H9 (cell line): Measurements from ENCODE around the gene B9D1. TPM values are rescaled to one million over a fixed set of nuclear protein-coding genes. Genes with fewer than 3 reads are reported as not detected.

ENCODE experiments used
- DNase-seq: peaks from one replicate; pipeline ENCODE4 v3.0.0-alpha.2; 2017
- H2AFZ ChIP-seq: one replicate; pipeline ENCODE4 v1.6.1; 2013; ENCODE audit warnings: mild to moderate bottlenecking, low read length, control low read depth, moderate library complexity
- H2AK5ac ChIP-seq: 2 replicates; pipeline ENCODE4 v1.6.1; 2013; ENCODE audit warnings: low read length, control low read depth, mixed read lengths; ENCODE audit not compliant: insufficient read length
- H2BK120ac ChIP-seq: one replicate; pipeline ENCODE4 v1.6.1; 2013; ENCODE audit warnings: low read depth, mild to moderate bottlenecking, low read length, control low read depth, inconsistent platforms; ENCODE audit not compliant: poor library complexity, severe bottlenecking
- H2BK12ac ChIP-seq: 2 replicates; pipeline ENCODE4 v1.6.1; 2013; ENCODE audit warnings: low read length, control low read depth, mixed read lengths, low read depth; ENCODE audit not compliant: insufficient read length
- H2BK15ac ChIP-seq: 2 replicates; pipeline ENCODE4 v1.6.1; 2013; ENCODE audit warnings: low read depth, low read length, control low read depth
- H2BK20ac ChIP-seq: one replicate; pipeline ENCODE4 v1.6.1; 2013; ENCODE audit warnings: low read depth, mild to moderate bottlenecking, low read length, control low read depth, inconsistent platforms; ENCODE audit not compliant: poor library complexity, severe bottlenecking
- H2BK5ac ChIP-seq: 2 replicates; pipeline ENCODE4 v1.6.1; 2013; ENCODE audit warnings: low read length, control low read depth, mixed read lengths; ENCODE audit not compliant: insufficient read length
- H3K14ac ChIP-seq: 2 replicates; pipeline ENCODE4 v1.6.1; 2013; ENCODE audit warnings: low read length, control low read depth; ENCODE audit not compliant: insufficient read depth
- H3K18ac ChIP-seq: 2 replicates; pipeline ENCODE4 v1.6.1; 2013; ENCODE audit warnings: low read depth, mild to moderate bottlenecking, mixed read lengths, low read length, control low read depth; ENCODE audit not compliant: insufficient read length
- H3K23ac ChIP-seq: 2 replicates; pipeline ENCODE4 v1.6.1; 2013; ENCODE audit warnings: low read length, control low read depth, mixed read lengths, low read depth; ENCODE audit not compliant: insufficient read length
- H3K23me2 ChIP-seq: 2 replicates; pipeline ENCODE4 v1.6.1; 2013; ENCODE audit warnings: low read depth, mild to moderate bottlenecking, mixed read lengths, low read length, control low read depth; ENCODE audit not compliant: insufficient read length, poor library complexity, severe bottlenecking
- H3K27ac ChIP-seq: 2 replicates; pipeline ENCODE4 v1.5.1; 2013; ENCODE audit warnings: low read length, control low read depth, mixed read lengths, low read depth; ENCODE audit not compliant: insufficient read length
- H3K27me3 ChIP-seq: 2 replicates; pipeline ENCODE4 v1.6.1; 2013; ENCODE audit warnings: low read length, control low read depth, inconsistent platforms; ENCODE audit not compliant: insufficient read depth
- H3K4ac ChIP-seq: 2 replicates; pipeline ENCODE4 v1.6.1; 2013; ENCODE audit warnings: low read depth, mild to moderate bottlenecking, control low read depth, inconsistent platforms, low read length, moderate library complexity
- H3K4me1 ChIP-seq: 2 replicates; pipeline ENCODE4 v1.6.1; 2013; ENCODE audit warnings: low read length, control low read depth, inconsistent platforms; ENCODE audit not compliant: insufficient read depth
- H3K4me2 ChIP-seq: 2 replicates; pipeline ENCODE4 v1.6.1; 2013; ENCODE audit warnings: low read length, control low read depth, mixed read lengths; ENCODE audit not compliant: insufficient read length, insufficient read depth
- H3K56ac ChIP-seq: 2 replicates; pipeline ENCODE4 v1.6.1; 2013; ENCODE audit warnings: low read depth, mild to moderate bottlenecking, mixed read lengths, low read length, control low read depth; ENCODE audit not compliant: insufficient read length
- H3K79me1 ChIP-seq: 2 replicates; pipeline ENCODE4 v1.6.1; 2013; ENCODE audit warnings: low read depth, mild to moderate bottlenecking, moderate library complexity, low read length, control low read depth, inconsistent platforms; ENCODE audit not compliant: insufficient read depth, poor library complexity, severe bottlenecking
- H3K79me2 ChIP-seq: 2 replicates; pipeline ENCODE4 v1.6.1; 2013; ENCODE audit warnings: low read length, control low read depth, inconsistent platforms; ENCODE audit not compliant: insufficient read depth
- H3K9ac ChIP-seq: 2 replicates; pipeline ENCODE4 v1.6.1; 2013; ENCODE audit warnings: low read length, control low read depth, mixed read lengths; ENCODE audit not compliant: insufficient read length; ENCODE audit errors: extremely low read depth
- H3K9me3 ChIP-seq: one replicate; pipeline ENCODE4 v1.6.1; 2013; ENCODE audit warnings: low read depth, low read length, inconsistent platforms; ENCODE audit not compliant: control insufficient read depth
- H3T11ph ChIP-seq: one replicate; pipeline ENCODE4 v1.6.1; 2013; ENCODE audit warnings: mild to moderate bottlenecking, low read length, control low read depth, inconsistent platforms
- H4K20me1 ChIP-seq: one replicate; pipeline ENCODE4 v1.6.1; 2013; ENCODE audit not compliant: control insufficient read depth, insufficient read length, insufficient read depth
- H4K5ac ChIP-seq: 2 replicates; pipeline ENCODE4 v1.6.1; 2013; ENCODE audit warnings: low read depth, mild to moderate bottlenecking, mixed read lengths, low read length, control low read depth; ENCODE audit not compliant: insufficient read length
- H4K8ac ChIP-seq: replicated peaks from 2 replicates; pipeline ENCODE4 v1.6.1; 2013; ENCODE audit warnings: low read length, control low read depth, mixed read lengths, low read depth; ENCODE audit not compliant: insufficient read length
- H4K91ac ChIP-seq: 2 replicates; pipeline ENCODE4 v1.6.1; 2013; ENCODE audit warnings: low read depth, mild to moderate bottlenecking, moderate library complexity, mixed read lengths, low read length, control low read depth; ENCODE audit not compliant: insufficient read length
- H3K27ac Mint-ChIP-seq, 3 experiments: 2 replicates in 2 of 3; 3 replicates in 1 of 3; pipeline ENCODE4 v1.8.0; 2020 to 2021; ENCODE audit warnings: mixed read lengths in 3 of 3, mild to moderate bottlenecking in 1 of 3, moderate library complexity in 1 of 3
- H3K27me3 Mint-ChIP-seq: 2 replicates; pipeline ENCODE4 v1.8.0; 2021; ENCODE audit warnings: low read depth, mild to moderate bottlenecking, moderate library complexity, mixed read lengths
- H3K36me3 Mint-ChIP-seq, 3 experiments: 2 replicates in 2 of 3; 3 replicates in 1 of 3; pipeline ENCODE4 v1.8.0; 2020 to 2021; ENCODE audit warnings: low read depth in 3 of 3, mixed read lengths in 3 of 3; ENCODE audit not compliant: insufficient read depth in 1 of 3
- H3K4me1 Mint-ChIP-seq, 2 experiments: 2 replicates each; pipeline ENCODE4 v1.8.0; 2020; ENCODE audit warnings: mixed read lengths in 2 of 2
- H3K4me3 Mint-ChIP-seq, 2 experiments: 2 replicates in 1 of 2; 3 replicates in 1 of 2; pipeline ENCODE4 v1.8.0; 2020 to 2021; ENCODE audit warnings: mild to moderate bottlenecking in 2 of 2, mixed read lengths in 2 of 2, moderate library complexity in 1 of 2
- H3K9me3 Mint-ChIP-seq, 2 experiments: 2 replicates in 1 of 2; 3 replicates in 1 of 2; pipeline ENCODE4 v1.8.0; 2020; ENCODE audit warnings: mild to moderate bottlenecking in 2 of 2, mixed read lengths in 2 of 2, moderate library complexity in 1 of 2
- CTCF ChIP-seq: fragments of 200-600 bp; sonication (generic); conservative IDR thresholded peaks from 3 replicates; pipeline ENCODE4 v1.8.0; 2021; ENCODE audit warnings: antibody characterized with exemption, mild to moderate bottlenecking
- WGBS: extraction: QIAGEN DNeasy Blood & Tissue Kit; methylation state at CpG from one replicate; pipeline ENCODE4 v1.1.7; 2013; ENCODE audit warnings: missing lambda C conversion rate, low lambda C conversion rate, mixed read lengths; ENCODE audit not compliant: insufficient read length; ENCODE audit errors: extremely low coverage; 5-methylcytosine and 5-hydroxymethylcytosine counted together
- microRNA-seq: library from miRNA; unstranded; fragments of <30 nt; microRNA quantifications from one replicate; pipeline ENCODE4, GENCODE V29; 2020; ENCODE audit warnings: borderline microRNAs expressed
- total RNA-seq: library from RNA; stranded (reverse); gene quantifications from 2 replicates; pipeline ENCODE4 v1.2.1, GENCODE V29; 2021

B9D1 gene
- total RNA-seq, 1 experiment from 2014 or later, result 30.4 TPM

- no peak overlapping the region for H2BK120ac ChIP-seq
- no peak overlapping the region for H3K4me3 Mint-ChIP-seq
- no peaks in the 10 kb centered on the region for H3K9me3 ChIP-seq
- H2AFZ ChIP-seq, result no peak overlapping the region
- no peak overlapping the region for H3K56ac ChIP-seq
- H3K4me1 Mint-ChIP-seq, result peaks cover 11 to 16% of the 10 kb centered on the region in 2 experiments
- no peak overlapping the region for H3K9ac ChIP-seq
- WGBS, result no CpG with 5 or more reads among the region's 3 CpGs
- H3K23ac ChIP-seq, result no peak overlapping the region
- no peak overlapping the region for H3K14ac ChIP-seq
- peaks cover under 1 to 2% (median under 1%) of the 10 kb centered on the region in 3 experiments; a peak in 3 of 7 replicates for H3K36me3 Mint-ChIP-seq
- no peak overlapping the region for H4K5ac ChIP-seq
- H2AK5ac ChIP-seq, result no peak overlapping the region
- H2BK12ac ChIP-seq, result no peak overlapping the region
- TF ChIP-seq CTCF, result no peak
- H3K27me3 ChIP-seq, result no peaks in the 10 kb centered on the region
- no peak overlapping the region for H3T11ph ChIP-seq
- H3K4me2 ChIP-seq, result no peak overlapping the region
- no peak overlapping the region for H2BK20ac ChIP-seq
- H2BK15ac ChIP-seq, result no peak overlapping the region
- H3K27me3 Mint-ChIP-seq, result no peaks in the 10 kb centered on the region
- H4K8ac ChIP-seq, result no peak overlapping the region
- no peaks in the 10 kb centered on the region for H3K9me3 Mint-ChIP-seq
- no peak overlapping the region for H3K18ac ChIP-seq
- 0 out of 7 replicates have a peak overlapping the region, but pooled peaks of 1 of the 3 experiments have one; percentile 50 for H3K27ac Mint-ChIP-seq
- no peak for DNase-seq
- no peak overlapping the region for H3K4ac ChIP-seq
- H3K27ac ChIP-seq, result no peak overlapping the region
- H3K79me1 ChIP-seq, result peaks cover 3% of the 10 kb centered on the region
- H3K23me2 ChIP-seq, result no peaks in the 10 kb centered on the region
- no peak overlapping the region for H2BK5ac ChIP-seq
- peaks cover 5% of the 10 kb centered on the region; the same call in 1 of the 2 replicates for H3K4me1 ChIP-seq
- no peaks in the 10 kb centered on the region for H3K79me2 ChIP-seq
- H4K91ac ChIP-seq, result no peak overlapping the region
- H4K20me1 ChIP-seq, result peaks cover 3% of the 10 kb centered on the region
Measured at GRCh38 chr17:19294443-19294842, 68.1 kb downstream of the B9D1 start.

Small RNA genes lying within 50 kb of the gene (microRNA-seq; reads per million reads assigned to microRNA genes)
- 193 reads per million, percentile 81 among the genes with 10 or more reads in this experiment for gene MIR1180

Other genes starting within 250 kb of the B9D1 start
- gene GRAPL, start 235.1 kb downstream of the B9D1 start, total RNA-seq, result 0.55 TPM in 1 of 2 replicates, not detected in the other
- 53.2 and 57.8 TPM in 2 replicates for gene EPN2, start 125.4 kb downstream of the B9D1 start, total RNA-seq
- 43.8 and 45.5 TPM in 2 replicates for gene MAPK7, start 15.8 kb upstream of the B9D1 start, total RNA-seq
- 1.5 and 2.0 TPM in 2 replicates for gene MFAP4, start 24.5 kb upstream of the B9D1 start, total RNA-seq
- 0.81 and 1.1 TPM in 2 replicates for gene RNF112, start 48.5 kb upstream of the B9D1 start, total RNA-seq
- gene SLC47A1, start 171.1 kb upstream of the B9D1 start, total RNA-seq, result 2.0 and 4.0 TPM in 2 replicates